Stomach (tissue), 9 donors: ENCODE results near the gene PTPRU. TPM values are rescaled to one million over a fixed set of nuclear protein-coding genes. Genes with fewer than 3 reads are reported as not detected.

Source experiments
- DNase-seq, 2 donors: peaks; one replicate each; pipeline versions ENCODE4 v3.0.0 to v3.0.0-alpha.2; 2013 to 2019
- H3K27ac ChIP-seq, 5 donors: fragments of 200-600 bp in 4 of 5; sonication (generic) in 4 of 5; one replicate each; pipeline ENCODE4 v1.5.1; 2013 to 2019; ENCODE audit warnings: mild to moderate bottlenecking in 1 of 5, moderate library complexity in 1 of 5
- H3K27me3 ChIP-seq, 3 donors: fragments of 200-600 bp; sonication (generic); one replicate each; pipeline ENCODE4 v1.5.1; 2017 to 2019; ENCODE audit warnings: mixed run types in 1 of 3
- H3K36me3 ChIP-seq, 4 donors: fragments of 200-600 bp; sonication (generic); 1 replicate in 3 of 4; 2 replicates in 1 of 4; pipeline ENCODE4 v1.5.1; 2016 to 2019
- H3K4me1 ChIP-seq, 4 donors: fragments of 200-600 bp; sonication (generic); one replicate each; pipeline ENCODE4 v1.5.1; 2016 to 2019
- H3K4me3 ChIP-seq, 4 donors: fragments of 200-600 bp; sonication (generic) in 3 of 4; one replicate each; pipeline ENCODE4 v1.5.1; 2016 to 2019; ENCODE audit warnings: mild to moderate bottlenecking in 1 of 4
- H3K9me3 ChIP-seq, 4 donors: fragments of 200-600 bp; sonication (generic); one replicate each; pipeline ENCODE4 v1.5.1; 2016 to 2019
- CTCF ChIP-seq, 7 experiments: fragments of 450-650 bp in 4 of 7; fragments of 200-600 bp in 3 of 7; sonication (generic) in 3 of 7; IDR thresholded peaks; one replicate each; pipeline ENCODE4 v1.5.1; 2016 to 2019; ENCODE audit warnings: antibody characterized with exemption in 7 of 7, control low read depth in 2 of 7, mild to moderate bottlenecking in 1 of 7
- EP300 ChIP-seq: sonication (generic); formaldehyde crosslinking; IDR thresholded peaks from one replicate; pipeline ENCODE4 v1.6.1; 2017; ENCODE audit warnings: antibody characterized with exemption
- POLR2A ChIP-seq, 4 donors: fragments of 450-650 bp; IDR thresholded peaks; one replicate each; pipeline ENCODE4 v1.6.1; 2016; ENCODE audit warnings: antibody characterized with exemption in 4 of 4, control low read depth in 2 of 4, mild to moderate bottlenecking in 1 of 4, moderate library complexity in 1 of 4
- POLR2AphosphoS5 ChIP-seq, 3 donors: sonication (generic); formaldehyde crosslinking; IDR thresholded peaks; one replicate each; pipeline ENCODE4 v1.6.1; 2016; ENCODE audit warnings: antibody characterized with exemption in 3 of 3
- WGBS, 5 donors: extraction: QIAGEN DNeasy Blood & Tissue Kit in 3 of 5; methylation state at CpG; one replicate each; pipeline versions ENCODE4 v1.1.5 to v1.1.7; 2013 to 2018; 5-methylcytosine and 5-hydroxymethylcytosine counted together
- intact Hi-C: fragments of 100-400 bp; cut with DNase I; formaldehyde crosslinking; loops from one replicate; pipeline ENCODE4 v1.15.1; 2023; ENCODE audit warnings: low total_unique reads
- polyA plus RNA-seq, 3 donors: library from polyadenylated mRNA; stranded (reverse); fragments of 200-250 nt; gene quantifications; one replicate each; pipeline ENCODE4 v1.2.3, GENCODE V29; 2013
- total RNA-seq, 5 donors: library from RNA; depleted of rRNA; stranded (reverse); fragments of >200 nt; gene quantifications; one replicate each; pipeline versions ENCODE4 v1.1.0 to v1.2.3, GENCODE V29; 2014 to 2016
- donor health status: healthy with polysubstance abuse.
- donor health status: Bipolar disorder and iron deficiency.
- donor health status: healthy.

PTPRU gene
- total and polyA plus RNA-seq, 8 donors: 0.29 to 17.5 (median 6.2) TPM

GRCh38 chr1:29222686-29223085 lies 13.6 kb upstream of the PTPRU start:
- Histone ChIP-seq H3K27me3 (no peaks in the 10 kb centered on the region), H3K9me3 (no peaks in the 10 kb centered on the region), H3K4me1 (no peaks in the 10 kb centered on the region), H3K4me3 (no peak overlapping the region), H3K27ac (no peak overlapping the region), H3K36me3 (peaks cover 4 to 64% (median 52%) of the 10 kb centered on the region in 4 donors)
- intact Hi-C loops: no loop called here
- TF ChIP-seq POLR2A (IDR thresholded peaks at IDR 0.05) (no peak), EP300 (no peak), CTCF (IDR thresholded peaks at IDR 0.05) (no peak), POLR2AphosphoS5 (IDR thresholded peaks at IDR 0.05) (no peak)
- no peak for DNase-seq
- WGBS, 5 donors: 76 to 100% (median 90%) methylated on average over 1 of the region's 1 CpG

- 81 to 85% (median 82%) methylated on average over 5 to 6 of the region's 6 CpGs for WGBS, 5 donors
- intact Hi-C loops: no loop called here
- H3K27ac ChIP-seq: no peak overlapping the region
- H3K4me1 ChIP-seq: no peaks in the 10 kb centered on the region
- H3K27me3 ChIP-seq: no peaks in the 10 kb centered on the region
- H3K9me3 ChIP-seq: no peaks in the 10 kb centered on the region
- H3K4me3 ChIP-seq: no peak overlapping the region
- DNase-seq: no peak
- peaks cover 4 to 58% (median 50%) of the 10 kb centered on the region in 4 donors for H3K36me3 ChIP-seq
- no peak for TF ChIP-seq POLR2AphosphoS5 (IDR thresholded peaks at IDR 0.05)
- TF ChIP-seq EP300: no peak
- no peak for TF ChIP-seq POLR2A (IDR thresholded peaks at IDR 0.05)
- TF ChIP-seq CTCF (IDR thresholded peaks at IDR 0.05): no peak
Observed at GRCh38 chr1:29223521-29223920, 12.8 kb upstream of the PTPRU start.

GRCh38 chr1:29224356-29224837 lies 11.9 kb upstream of the PTPRU start:
- no peak overlapping the region for H3K4me3 ChIP-seq
- peaks cover 4 to 53% (median 48%) of the 10 kb centered on the region in 4 donors for H3K36me3 ChIP-seq
- H3K27ac ChIP-seq: no peak overlapping the region
- intact Hi-C loops: no loop called here
- H3K4me1 ChIP-seq: peaks cover 0 to 5% (median 2%) of the 10 kb centered on the region in 4 donors
- H3K27me3 ChIP-seq: no peaks in the 10 kb centered on the region
- 79 to 90% (median 86%) methylated on average over 5 of the region's 5 CpGs for WGBS, 5 donors
- no peak for DNase-seq
- no peaks in the 10 kb centered on the region for H3K9me3 ChIP-seq
- TF ChIP-seq POLR2A (IDR thresholded peaks at IDR 0.05) (no peak), CTCF (IDR thresholded peaks at IDR 0.05) (no peak), POLR2AphosphoS5 (IDR thresholded peaks at IDR 0.05) (no peak), EP300 (no peak)

GRCh38 chr1:29225361-29225760 lies 11.0 kb upstream of the PTPRU start:
- H3K27me3 ChIP-seq: no peaks in the 10 kb centered on the region
- peaks cover 8 to 15% (median 11%) of the 10 kb centered on the region in 4 donors for H3K4me1 ChIP-seq
- 85 to 91% (median 89%) methylated on average over 4 of the region's 4 CpGs for WGBS, 5 donors
- DNase-seq: no peak
- no peak overlapping the region for H3K4me3 ChIP-seq
- no peak overlapping the region for H3K27ac ChIP-seq
- no peak for TF ChIP-seq POLR2A (IDR thresholded peaks at IDR 0.05)
- TF ChIP-seq CTCF (IDR thresholded peaks at IDR 0.05): no peak
- TF ChIP-seq POLR2AphosphoS5 (IDR thresholded peaks at IDR 0.05): no peak
- TF ChIP-seq EP300: no peak
- intact Hi-C loops: no loop called here
- no peaks in the 10 kb centered on the region for H3K9me3 ChIP-seq
- peaks cover 4 to 45% (median 40%) of the 10 kb centered on the region in 4 donors for H3K36me3 ChIP-seq
